OCI-M1 (cell line): ENCODE results near the gene SYCE3.

ENCODE experiments used
- DNase-seq: peaks from one replicate; lab custom pipeline; 2025; lab: John Stamatoyannopoulos, UW

SYCE3 gene

DNA sequence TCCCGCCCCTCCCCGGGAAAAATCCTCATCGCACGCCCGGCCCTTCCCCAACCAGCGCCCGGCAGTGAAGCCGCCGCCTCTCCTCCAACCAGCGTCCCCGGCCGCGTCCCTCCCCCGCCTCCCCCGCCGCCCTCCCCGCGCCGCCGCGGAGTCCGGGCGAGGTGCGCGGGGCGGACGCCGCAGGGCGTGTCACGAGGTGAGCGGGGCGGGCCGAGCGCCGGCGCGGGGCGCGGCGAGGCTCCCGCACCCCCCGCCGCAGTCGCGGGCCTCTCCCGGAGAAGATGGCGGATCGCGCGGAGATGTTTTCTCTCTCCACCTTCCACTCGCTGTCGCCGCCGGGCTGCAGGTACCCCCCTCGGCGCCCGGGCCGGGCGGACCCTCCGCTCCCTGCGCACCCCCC, 37.8 kb upstream of the SYCE3 start, which contains the start of gene MAPK8IP2:
MAPK8IP2 (plus strand) TSS at position 256 of the 400 bp plus-strand sequence; CDS start at position 282, 26 bp downstream.
- DNase-seq = no peak

DNA sequence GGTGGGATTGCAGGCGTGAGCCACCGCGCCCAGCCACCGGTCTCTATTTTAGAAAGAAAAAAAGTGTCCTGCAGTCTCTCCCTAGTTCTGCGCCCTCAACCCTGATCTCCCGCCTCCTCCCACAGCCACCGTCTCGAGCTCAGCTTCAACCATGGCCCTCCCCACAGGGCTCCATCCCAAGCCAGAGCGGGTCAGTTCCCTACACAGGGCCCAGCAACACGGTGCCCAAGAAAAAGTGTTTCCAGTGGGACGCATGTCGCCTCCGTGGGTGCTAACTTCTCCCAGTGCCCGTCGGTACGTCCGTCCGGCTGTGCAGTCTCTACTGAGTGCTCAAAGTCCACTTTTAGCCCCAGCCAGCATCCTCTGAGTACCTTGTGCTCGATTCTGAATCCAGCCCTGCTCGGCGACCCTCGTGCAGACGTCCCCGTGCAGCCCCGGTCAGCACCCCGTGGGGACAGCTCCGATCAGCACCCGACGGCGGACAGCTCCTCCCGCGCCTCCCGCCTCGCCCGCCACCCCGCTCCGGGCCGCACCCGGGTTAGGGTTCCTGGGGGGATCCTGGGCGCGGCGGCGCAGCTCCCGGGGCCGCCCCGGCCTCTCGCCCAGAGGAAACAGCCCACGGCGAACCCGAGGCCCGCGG, 37.2 kb upstream of the SYCE3 start:
- DNase-seq = peak; percentile 61

DNA sequence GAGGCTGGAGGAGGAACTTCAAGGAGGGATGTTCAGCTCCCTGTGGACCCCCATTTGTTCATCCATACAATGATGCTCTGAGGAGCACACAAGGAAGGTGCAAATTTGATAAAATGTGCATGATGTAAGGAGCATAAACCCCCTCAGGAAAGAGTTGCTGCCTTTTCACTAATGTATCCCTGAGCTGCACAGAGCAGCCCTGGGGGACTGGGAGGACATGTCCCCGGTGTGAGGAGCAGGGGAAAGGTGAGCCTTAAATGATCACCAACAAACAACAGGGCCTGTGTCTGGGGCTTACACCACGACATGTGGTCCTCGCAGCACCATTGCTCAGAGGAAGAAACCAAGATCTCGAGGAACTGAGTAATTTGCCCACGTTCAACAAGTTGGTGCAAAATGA, 34.4 kb upstream of the SYCE3 start:
- DNase-seq = no peak

DNA sequence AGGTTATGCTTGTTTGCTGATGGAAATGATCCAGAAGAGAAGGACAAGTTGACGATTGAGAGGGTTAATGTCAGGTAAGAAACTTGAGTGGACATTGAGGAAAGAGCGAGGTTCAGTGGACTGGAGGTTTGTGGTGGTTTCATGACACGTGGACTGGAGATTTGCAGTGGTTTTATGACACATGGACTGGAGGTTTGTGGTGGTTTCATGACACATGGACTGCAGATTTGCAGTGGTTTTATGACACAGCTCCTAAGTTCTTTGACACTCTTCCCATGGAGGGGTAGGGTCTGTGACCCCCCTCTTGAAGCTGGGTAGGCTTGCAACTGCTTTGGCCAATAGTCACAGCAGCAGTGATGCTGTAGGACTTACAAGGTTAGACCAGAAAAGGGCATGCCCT, 32.5 kb upstream of the SYCE3 start:
- DNase-seq = no peak

DNA sequence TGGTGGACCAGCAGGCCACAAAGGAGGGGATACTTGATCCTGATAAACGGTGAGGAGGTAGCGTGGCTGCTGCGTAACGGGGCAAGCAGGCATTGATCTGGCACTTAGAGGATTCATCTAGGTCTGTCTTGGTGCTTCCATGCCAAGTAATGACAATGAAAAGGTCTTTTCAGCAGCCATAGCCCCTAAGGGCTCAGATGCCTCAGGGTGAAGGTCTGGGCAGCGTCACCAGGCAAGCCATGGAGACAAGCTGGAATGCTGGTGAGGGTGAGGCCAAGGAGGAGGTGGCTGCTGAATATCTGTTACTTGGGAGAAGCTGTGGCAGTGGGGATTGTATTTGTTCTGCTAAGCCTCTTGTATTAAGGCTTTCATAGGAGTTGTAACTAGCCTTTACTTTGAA, 24.7 kb upstream of the SYCE3 start:
- no peak for DNase-seq

DNA sequence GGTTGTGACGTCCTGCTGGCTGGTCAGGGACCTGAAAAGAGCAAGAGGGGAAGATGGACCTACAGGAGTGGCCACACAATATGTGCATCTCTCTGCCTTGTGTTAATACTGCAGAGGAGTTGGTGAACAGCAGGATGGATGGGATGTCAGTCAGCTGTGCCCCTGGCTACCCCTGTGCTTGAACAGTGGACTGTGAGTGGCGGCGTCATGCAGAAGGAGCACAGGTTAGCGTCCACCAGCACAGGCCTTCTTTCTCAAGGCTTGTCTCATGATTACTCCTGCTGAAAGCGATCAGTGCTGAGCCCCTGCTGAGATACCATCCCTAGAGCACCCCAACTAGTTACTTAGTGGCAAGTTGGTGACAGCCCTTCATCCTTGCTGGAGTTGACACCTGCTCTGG, 23.7 kb upstream of the SYCE3 start:
- DNase-seq = no peak

DNA sequence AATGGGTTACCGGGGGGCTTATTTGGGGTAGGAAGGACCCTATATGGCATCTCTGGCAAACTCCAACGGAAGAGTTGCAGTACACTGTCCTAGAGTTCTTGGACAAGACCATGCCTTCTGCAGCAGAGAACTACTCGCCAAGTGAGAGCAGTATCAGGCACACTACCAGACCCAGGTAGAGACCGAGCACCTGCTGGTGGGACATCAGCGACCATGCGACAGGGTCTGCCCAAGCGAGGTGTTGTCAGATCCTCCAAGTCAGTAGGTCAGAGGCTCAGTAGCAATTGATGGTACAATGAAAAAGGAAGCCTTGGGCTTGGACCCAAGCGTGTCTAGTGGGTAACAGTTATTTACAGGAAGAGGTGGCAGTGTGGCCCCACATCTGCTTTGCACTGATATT, 23.1 kb upstream of the SYCE3 start:
- no peak for DNase-seq

DNA sequence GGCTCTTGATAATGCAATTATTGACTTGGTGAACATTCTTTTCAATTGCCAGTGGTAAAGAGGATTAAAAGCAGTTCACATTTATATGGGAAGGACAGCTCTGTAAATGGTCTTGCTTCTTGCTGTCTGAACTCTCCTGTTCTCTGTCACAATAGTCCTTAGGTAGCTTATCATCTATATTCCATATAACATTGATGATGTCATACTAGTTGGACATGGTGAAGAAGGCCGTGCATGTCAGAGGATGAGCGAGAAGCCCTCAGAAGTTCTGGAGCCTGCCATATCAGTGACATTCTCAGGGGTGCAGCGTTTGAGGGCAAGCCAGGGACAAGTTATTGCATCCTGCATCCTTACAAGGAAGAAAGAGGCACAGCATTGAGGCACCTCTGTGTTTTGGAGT, 22.5 kb upstream of the SYCE3 start:
- no peak for DNase-seq

DNA sequence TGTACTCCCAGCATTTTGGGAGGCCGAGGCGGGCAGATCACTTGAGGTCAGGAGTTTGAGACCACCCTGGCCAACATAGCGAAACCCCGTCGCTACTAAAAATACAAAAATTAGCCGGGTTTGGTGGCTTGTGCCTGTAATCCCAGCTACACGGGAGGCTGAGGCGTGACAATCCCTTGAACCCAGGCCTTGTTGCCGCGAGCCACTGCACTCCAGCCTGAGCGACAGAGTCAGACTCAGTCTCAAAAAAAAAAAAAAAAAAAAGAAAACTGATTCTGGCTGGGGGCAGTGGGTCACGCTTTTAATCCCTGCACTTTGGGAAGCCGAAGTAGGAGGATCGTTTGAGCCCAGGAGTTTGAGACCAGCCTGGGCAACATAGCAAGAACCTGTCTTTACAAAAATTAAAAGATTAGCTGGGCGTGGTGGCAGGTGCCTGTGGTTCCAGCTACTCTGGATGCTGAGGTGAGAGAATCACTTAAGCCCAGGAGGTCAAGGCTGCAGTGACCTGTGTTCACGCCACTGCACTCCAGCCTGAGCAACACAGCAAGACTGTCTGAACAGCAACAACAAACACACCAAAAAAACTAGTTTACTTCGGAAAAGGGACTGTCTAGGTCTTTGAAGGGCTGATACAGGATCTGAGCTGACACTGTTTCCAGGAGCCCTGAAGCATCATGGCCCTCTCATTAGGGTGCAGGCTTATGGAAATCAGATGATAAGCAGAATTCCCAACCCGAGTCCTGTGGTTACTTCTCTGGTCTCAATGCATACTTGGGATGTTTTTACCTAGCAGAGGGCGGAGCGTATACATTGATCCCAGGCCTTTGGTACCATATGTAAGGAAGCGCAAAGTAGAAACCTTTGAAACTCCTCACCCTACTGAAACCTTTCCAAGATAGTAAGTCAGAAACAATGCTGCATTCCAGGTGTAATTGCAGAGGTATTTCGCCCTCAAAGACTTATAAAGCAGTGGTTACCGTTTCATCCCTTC, 21.7 kb upstream of the SYCE3 start:
- DNase-seq = no peak

DNA sequence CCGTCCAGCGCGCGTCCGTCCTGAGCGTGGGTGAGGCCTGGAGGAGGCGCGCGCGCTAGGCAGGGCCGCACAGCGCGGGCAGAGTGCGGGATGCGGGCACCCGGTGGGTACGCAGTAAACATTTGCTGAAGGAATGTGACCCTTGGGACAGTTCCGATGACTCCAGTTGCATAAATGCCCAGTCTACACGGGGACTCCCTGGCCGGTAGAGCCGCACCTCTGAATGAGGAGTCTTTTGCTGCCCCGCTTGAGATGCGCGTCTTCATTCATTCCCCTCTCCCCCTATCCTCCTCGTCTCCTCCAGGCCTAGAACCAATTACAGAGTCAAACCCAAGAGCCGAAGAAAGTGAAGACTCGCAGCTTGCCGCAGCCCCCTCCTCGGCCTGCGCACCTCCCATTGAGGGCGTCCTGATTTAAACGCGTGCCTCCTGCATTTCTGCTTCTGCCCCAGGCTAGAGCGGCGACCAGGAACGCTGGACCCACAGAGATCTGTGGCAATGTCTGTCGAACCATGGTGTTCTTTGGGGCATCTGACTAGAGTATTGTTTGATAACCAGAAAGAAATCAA, 20.7 kb upstream of the SYCE3 start:
- DNase-seq = no peak

DNA sequence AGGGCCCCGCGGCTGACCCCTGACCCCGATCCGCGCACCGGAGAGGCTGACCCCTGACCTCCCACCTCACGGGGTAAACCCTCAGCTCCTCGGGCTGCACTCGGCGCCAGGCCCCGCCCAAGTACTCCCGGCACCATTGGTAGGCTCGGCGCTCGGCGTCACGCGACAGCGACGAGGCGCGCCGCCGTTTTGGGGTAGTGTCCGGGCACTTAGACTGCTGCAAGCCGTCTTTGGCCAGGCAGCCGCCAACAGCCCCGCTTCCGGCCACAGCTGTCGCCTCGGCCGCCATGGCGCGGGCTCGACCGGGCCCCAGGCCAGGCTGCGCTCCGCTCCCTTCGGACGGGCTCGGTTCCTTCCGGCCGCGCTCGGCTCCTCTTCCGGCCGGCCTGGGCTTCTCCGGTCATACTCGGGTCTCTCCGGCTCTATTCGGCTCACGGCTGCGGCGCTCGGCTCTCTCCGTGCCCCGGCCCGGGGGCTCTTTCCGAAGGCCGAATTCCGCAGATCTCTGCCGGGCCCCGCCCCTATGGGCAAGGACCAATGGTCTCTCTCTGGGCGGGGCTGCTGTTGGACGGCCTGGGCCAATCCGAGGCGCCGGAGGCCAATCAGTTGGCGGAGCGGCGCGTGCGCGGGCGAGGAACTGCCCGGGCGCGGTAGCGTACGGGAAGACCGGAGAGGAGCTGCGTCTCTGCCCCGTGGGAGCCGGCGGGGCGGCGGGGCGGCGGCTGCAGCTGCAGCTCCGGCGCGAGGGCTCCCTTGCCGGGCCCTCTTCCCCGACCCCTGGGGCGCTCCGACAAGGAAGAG, 20.0 kb upstream of the SYCE3 start, which contains the start of gene CHKB:
CHKB (minus strand) TSS at position 357 of the 801 bp plus-strand sequence; CDS start at position 289, 68 bp downstream.
- DNase-seq = peak; percentile 99

DNA sequence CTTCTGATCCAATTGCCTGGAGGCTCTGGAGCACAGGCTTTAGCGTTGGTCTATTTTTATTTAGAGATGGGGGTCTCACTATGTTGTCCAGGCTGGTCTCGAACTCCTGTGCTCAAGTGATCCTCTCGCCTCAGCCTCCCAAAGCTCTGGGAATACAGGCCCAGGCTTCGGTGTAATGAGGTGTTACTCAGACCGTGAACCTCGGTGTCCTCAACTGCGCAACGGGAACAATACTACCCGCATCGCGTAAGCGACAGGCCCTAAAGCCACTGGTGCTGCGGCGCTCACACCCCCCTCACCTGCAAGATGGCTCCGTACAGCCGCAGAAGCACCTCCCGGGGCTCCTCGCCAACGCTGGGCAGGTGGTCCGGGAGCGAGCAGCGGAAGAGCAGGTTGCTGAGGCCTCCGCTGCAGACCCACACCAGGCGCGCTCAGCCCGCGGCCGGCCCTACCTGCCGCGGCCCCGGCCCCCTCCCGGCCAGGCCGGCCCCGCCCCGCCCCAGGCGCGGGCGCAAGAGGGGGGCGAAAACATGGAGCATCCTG, 19.3 kb upstream of the SYCE3 start:
- peak; percentile 44 for DNase-seq

DNA sequence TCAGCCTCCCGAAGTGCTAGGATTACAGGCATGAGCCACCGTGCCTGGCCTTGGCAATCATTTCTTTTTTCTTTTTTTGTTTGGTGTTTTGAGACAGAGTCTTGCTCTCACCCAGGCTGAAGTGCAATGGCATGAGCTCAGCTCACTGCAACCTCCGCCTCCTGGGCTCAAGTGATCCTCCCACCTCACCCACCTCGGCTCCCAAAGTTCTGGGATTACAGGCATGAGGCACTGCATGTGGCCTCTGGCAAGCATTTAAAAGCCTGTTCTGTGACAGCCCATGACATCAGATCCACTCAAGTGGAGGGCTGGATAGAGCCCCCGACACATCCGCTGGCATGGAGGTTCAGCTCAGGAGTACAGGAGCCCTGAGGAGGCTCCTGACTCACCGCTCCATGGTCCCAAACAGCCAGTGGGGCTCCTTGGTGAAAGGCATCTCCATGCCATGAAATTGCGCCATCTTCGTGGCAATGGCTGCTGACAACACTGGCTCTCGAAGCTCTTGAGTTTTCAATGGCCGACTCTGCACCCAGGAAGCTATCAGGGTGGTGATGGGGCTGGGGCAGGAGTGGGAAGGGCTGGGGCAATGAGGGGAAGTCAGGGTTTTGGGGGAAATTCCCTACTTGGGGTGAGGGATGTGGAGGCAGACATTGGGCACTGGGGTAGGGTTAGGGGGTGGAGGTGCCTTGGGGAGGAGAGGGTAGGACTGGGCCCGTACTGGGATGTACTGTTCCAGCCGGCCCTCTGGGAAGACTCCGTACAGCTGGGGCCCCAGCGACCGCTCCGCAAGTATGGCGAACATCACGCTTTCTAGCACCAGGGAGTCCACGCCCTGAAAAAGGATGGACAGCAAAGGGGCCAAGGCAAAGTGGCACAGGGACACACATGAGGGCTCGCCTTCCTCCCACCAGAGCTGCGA, 18.6 kb upstream of the SYCE3 start:
- DNase-seq = no peak

DNA sequence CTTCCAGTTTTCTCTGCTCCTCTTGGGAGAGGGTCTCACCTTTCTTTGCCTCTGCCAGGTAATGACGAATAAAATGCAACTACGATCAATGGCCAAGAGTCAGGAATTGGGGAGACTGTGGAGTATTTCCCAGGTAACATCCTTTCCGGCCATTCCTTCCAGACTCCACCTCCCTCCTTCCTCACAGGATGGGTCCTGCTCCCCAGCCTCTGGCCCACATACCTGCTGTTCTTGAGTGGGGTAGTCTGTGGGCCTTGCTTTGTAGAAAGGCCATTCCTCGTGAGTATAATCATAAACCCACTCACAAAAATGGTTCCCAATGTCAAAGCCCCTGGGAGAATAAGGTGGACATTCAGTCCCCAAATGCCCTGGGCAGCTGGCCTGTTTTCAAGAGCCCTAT, 17.0 kb upstream of the SYCE3 start:
- DNase-seq = no peak

DNA sequence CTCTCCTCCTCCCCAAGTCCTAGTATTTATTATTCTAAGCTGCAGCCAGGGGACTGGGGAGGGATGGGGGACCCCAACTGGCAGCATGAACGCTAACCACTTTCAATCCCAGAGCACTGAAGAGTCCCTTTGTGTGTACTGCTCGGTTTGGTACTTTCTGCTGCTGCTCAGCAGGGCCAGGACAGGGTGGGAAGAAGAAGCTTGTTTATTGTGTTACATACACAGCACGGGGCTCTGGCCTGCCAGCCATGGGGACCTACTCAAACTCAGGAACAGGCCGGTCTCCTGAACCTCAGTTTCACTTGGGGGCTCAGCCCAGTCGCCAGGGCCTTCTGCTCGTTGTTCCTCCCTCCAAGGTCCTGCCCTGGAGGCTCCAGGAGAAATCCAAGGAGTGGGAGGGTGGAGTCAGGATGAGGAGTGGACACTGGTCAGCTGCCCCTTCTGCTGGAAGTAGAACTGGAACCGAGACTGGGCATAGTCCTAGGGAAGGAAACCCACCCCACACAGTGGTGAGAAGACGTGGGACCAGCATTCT, 16.1 kb upstream of the SYCE3 start:
- no peak for DNase-seq

DNA sequence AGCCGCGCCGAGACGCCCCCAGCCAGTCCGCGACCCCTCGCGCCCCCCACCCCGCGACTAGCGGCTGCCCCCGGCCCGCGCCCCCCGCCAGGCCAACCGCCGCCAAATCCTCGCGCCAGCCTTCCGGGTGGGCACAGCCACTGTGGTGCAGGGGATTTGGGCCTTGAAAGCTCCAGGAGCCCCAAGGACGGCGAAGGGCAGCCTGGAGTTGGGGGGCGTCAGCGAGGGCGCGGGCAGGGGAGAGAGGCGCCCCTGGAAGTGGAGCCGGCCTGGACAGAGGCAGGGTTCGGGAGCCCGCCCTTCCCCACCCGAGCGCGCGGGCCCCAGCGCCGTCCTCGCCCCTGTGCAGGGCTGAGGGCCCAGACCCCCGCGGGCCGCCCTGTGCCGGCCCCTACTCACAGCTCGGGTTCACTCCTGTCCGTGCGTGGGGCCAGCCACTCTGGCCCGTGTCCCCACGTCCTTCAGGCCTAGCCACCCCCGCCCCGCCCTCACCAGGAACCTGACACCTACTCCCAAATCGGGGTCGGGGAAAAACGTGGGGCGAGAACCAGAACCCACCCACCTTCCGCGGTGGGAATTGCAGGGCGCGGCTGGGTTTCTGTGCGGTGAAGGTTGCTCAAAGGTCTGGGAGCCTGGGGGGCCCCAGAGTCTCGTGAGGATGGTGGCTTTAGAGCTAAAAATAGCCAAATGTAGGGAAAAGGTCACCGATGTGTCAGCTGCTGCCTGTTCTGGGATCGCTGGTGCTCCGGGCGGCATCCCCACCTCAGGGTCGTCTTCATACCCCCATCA, 15.5 kb upstream of the SYCE3 start, which contains the start of gene CPT1B:
CPT1B (minus strand) TSS at position 441 of the 789 bp plus-strand sequence. CDS start 512 bp downstream, outside the sequence.
- DNase-seq = no peak

DNA sequence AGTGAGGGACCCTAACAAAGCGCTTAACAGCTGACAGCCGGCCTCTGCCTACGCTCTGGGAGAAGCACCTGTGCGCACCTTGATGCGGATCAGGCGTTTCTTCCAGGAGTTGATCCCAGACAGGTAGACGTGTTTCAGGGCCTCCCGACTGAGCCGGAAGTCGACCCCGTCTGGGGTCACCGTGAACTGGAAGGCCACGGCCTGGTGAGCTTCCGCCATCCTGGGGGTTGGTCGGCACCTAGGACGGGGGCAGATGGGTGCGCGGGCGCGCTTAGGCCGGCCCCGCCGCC, 14.9 kb upstream of the SYCE3 start:
- DNase-seq = no peak

DNA sequence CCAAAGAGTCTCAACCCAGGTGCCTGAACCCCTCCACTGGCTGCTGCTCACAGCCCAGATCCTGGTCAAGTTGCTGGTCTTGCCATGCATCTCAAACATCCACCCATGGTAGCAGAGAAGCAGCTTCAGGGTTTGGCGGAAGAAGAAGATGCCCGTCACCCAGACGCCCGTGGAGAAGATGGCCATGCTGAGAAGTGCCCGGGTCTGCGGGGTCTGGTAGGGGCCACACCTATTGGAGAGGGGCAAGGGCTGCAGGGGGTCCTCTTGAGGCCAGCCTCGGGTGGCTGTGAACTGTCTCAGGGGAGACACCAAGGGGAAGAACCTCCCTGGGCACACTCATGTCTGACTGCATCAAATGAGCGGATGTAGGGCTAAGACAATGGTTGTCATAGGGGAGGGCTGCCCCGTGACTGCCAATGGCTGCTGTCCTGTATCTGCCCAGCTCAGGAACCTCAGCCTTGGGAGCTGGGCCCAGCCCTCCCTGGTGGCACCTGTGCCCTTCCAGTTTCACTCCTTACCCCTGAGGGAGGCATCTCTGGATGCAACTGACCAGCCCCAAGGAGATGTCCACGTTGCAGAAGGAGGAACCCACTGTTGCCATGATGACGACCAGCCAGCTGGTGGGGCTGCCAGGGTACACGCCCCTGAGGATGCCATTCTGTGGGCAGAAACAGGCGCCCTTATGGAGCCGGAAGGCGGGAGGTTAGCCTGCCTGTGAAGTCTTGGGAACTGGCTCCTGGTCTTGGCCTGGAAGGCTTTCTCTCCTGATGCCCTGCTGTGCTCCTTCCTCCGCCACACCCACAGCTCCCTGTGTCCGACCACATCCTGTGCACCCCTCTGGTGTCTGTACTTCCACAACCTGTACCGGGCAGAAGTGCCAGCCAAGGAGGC, 14.3 kb upstream of the SYCE3 start:
- DNase-seq = no peak
